ENCODE measurements around the gene MSH3.
"Not testable (repeated sequence)": the region's sequence is repeated elsewhere in the genome, so short reads cannot be mapped to it uniquely, and the experiment has no call there.

Gene MSH3

GRCh38 chr5:80720181-80720580 lies 65.7 kb downstream of the MSH3 start:
- no peak for DNase-seq (ENCODE audit: low read depth, low spot score)
- no peak overlapping the region for H3K4me3 ChIP-seq (ENCODE audit: low read length)
- no peak overlapping the region for H3K27ac ChIP-seq (ENCODE audit: low read length)
- no peaks in the 10 kb centered on the region for H3K9me3 ChIP-seq (ENCODE audit: control insufficient read depth, insufficient read depth, low read length)
- no peaks in the 10 kb centered on the region for H3K27me3 ChIP-seq (ENCODE audit: control insufficient read depth, insufficient read depth, low read length)
- no peaks in the 10 kb centered on the region for H3K36me3 ChIP-seq (ENCODE audit: control insufficient read depth, insufficient read depth, low read length)
- WGBS (ENCODE audit: insufficient coverage, insufficient read length): no CpG with 5 or more reads among the region's 2 CpGs
- no peaks in the 10 kb centered on the region for H3K4me1 ChIP-seq (ENCODE audit: control insufficient read depth, insufficient read depth, low read length)

- no peaks in the 10 kb centered on the region; the same call in 1 of the 2 replicates for H3K36me3 ChIP-seq (ENCODE audit: control insufficient read depth, insufficient read depth, low read length)
Observed at GRCh38 chr5:80722916-80723315, 68.5 kb downstream of the MSH3 start.

GRCh38 chr5:80725446-80725845 lies 71.0 kb downstream of the MSH3 start:
- Histone ChIP-seq H3K4me1 (ENCODE audit: control insufficient read depth, insufficient read depth, low read length) (no peaks in the 10 kb centered on the region), H3K27ac (ENCODE audit: low read length) (no peak overlapping the region), H3K9me3 (ENCODE audit: control insufficient read depth, insufficient read depth, low read length) (no peaks in the 10 kb centered on the region), H3K4me3 (ENCODE audit: low read length) (no peak overlapping the region), H3K36me3 (ENCODE audit: control insufficient read depth, insufficient read depth, low read length) (no peaks in the 10 kb centered on the region; the same call in 1 of the 2 replicates), H3K27me3 (ENCODE audit: control insufficient read depth, insufficient read depth, low read length) (no peaks in the 10 kb centered on the region)
- DNase-seq (ENCODE audit: low read depth, low spot score): no peak
- no CpG with 5 or more reads among the region's 6 CpGs for WGBS (ENCODE audit: insufficient coverage, insufficient read length)

More at GRCh38 chr5:80722916-80723315, 68.5 kb downstream of the MSH3 start:
- no peaks in the 10 kb centered on the region for H3K4me1 ChIP-seq (ENCODE audit: control insufficient read depth, insufficient read depth, low read length)
- H3K4me3 ChIP-seq (ENCODE audit: low read length): no peak overlapping the region
- no peak overlapping the region for H3K27ac ChIP-seq (ENCODE audit: low read length)
- no peaks in the 10 kb centered on the region for H3K9me3 ChIP-seq (ENCODE audit: control insufficient read depth, insufficient read depth, low read length)
- WGBS (ENCODE audit: insufficient coverage, insufficient read length): no CpG with 5 or more reads among the region's 7 CpGs
- no peak for DNase-seq (ENCODE audit: low read depth, low spot score)
- no peaks in the 10 kb centered on the region for H3K27me3 ChIP-seq (ENCODE audit: control insufficient read depth, insufficient read depth, low read length)

- Histone ChIP-seq H3K27ac (ENCODE audit: low read length) (no peak overlapping the region), H3K36me3 (ENCODE audit: control insufficient read depth, insufficient read depth, low read length) (no peaks in the 10 kb centered on the region), H3K27me3 (ENCODE audit: control insufficient read depth, insufficient read depth, low read length) (no peaks in the 10 kb centered on the region), H3K9me3 (ENCODE audit: control insufficient read depth, insufficient read depth, low read length) (no peaks in the 10 kb centered on the region), H3K4me3 (ENCODE audit: low read length) (no peak overlapping the region), H3K4me1 (ENCODE audit: control insufficient read depth, insufficient read depth, low read length) (no peaks in the 10 kb centered on the region)
- no CpG with 5 or more reads among the region's 4 CpGs for WGBS (ENCODE audit: insufficient coverage, insufficient read length)
- no peak for DNase-seq (ENCODE audit: low read depth, low spot score)
Observed at GRCh38 chr5:80736730-80737129, 82.3 kb downstream of the MSH3 start.

GRCh38 chr5:80738466-80738865 lies 84.0 kb downstream of the MSH3 start:
- DNase-seq (ENCODE audit: low read depth, low spot score): no peak
- no CpG with 5 or more reads among the region's 3 CpGs for WGBS (ENCODE audit: insufficient coverage, insufficient read length)
- H3K9me3 ChIP-seq (ENCODE audit: control insufficient read depth, insufficient read depth, low read length): no peaks in the 10 kb centered on the region
- H3K27ac ChIP-seq (ENCODE audit: low read length): no peak overlapping the region
- H3K4me1 ChIP-seq (ENCODE audit: control insufficient read depth, insufficient read depth, low read length): no peaks in the 10 kb centered on the region
- no peak overlapping the region for H3K4me3 ChIP-seq (ENCODE audit: low read length)
- H3K27me3 ChIP-seq (ENCODE audit: control insufficient read depth, insufficient read depth, low read length): no peaks in the 10 kb centered on the region
- H3K36me3 ChIP-seq (ENCODE audit: control insufficient read depth, insufficient read depth, low read length): no peaks in the 10 kb centered on the region; the same call in 1 of the 2 replicates

- Histone ChIP-seq H3K4me3 (ENCODE audit: low read length) (no peak overlapping the region), H3K27me3 (ENCODE audit: control insufficient read depth, insufficient read depth, low read length) (no peaks in the 10 kb centered on the region), H3K36me3 (ENCODE audit: control insufficient read depth, insufficient read depth, low read length) (no peaks in the 10 kb centered on the region; the same call in 1 of the 2 replicates), H3K27ac (ENCODE audit: low read length) (no peak overlapping the region), H3K9me3 (ENCODE audit: control insufficient read depth, insufficient read depth, low read length) (no peaks in the 10 kb centered on the region), H3K4me1 (ENCODE audit: control insufficient read depth, insufficient read depth, low read length) (no peaks in the 10 kb centered on the region)
- no peak for DNase-seq (ENCODE audit: low read depth, low spot score)
- WGBS (ENCODE audit: insufficient coverage, insufficient read length): no CpG with 5 or more reads among the region's 4 CpGs
Observed at GRCh38 chr5:80739057-80739456, 84.6 kb downstream of the MSH3 start.

GRCh38 chr5:80739496-80739895 lies 85.0 kb downstream of the MSH3 start:
- H3K4me1 ChIP-seq (ENCODE audit: control insufficient read depth, insufficient read depth, low read length): no peaks in the 10 kb centered on the region
- no peaks in the 10 kb centered on the region; the same call in 1 of the 2 replicates for H3K36me3 ChIP-seq (ENCODE audit: control insufficient read depth, insufficient read depth, low read length)
- no peaks in the 10 kb centered on the region for H3K27me3 ChIP-seq (ENCODE audit: control insufficient read depth, insufficient read depth, low read length)
- no peak overlapping the region for H3K4me3 ChIP-seq (ENCODE audit: low read length)
- no peaks in the 10 kb centered on the region for H3K9me3 ChIP-seq (ENCODE audit: control insufficient read depth, insufficient read depth, low read length)
- no CpG with 5 or more reads among the region's 4 CpGs for WGBS (ENCODE audit: insufficient coverage, insufficient read length)
- no peak overlapping the region for H3K27ac ChIP-seq (ENCODE audit: low read length)
- DNase-seq (ENCODE audit: low read depth, low spot score): no peak

GRCh38 chr5:80739898-80740297 lies 85.4 kb downstream of the MSH3 start:
- no CpG with 5 or more reads among the region's 2 CpGs for WGBS (ENCODE audit: insufficient coverage, insufficient read length)
- no peaks in the 10 kb centered on the region for H3K4me1 ChIP-seq (ENCODE audit: control insufficient read depth, insufficient read depth, low read length)

GRCh38 chr5:80740488-80740887 lies 86.0 kb downstream of the MSH3 start:
- not testable (repeated sequence) for H3K36me3 ChIP-seq (ENCODE audit: control insufficient read depth, insufficient read depth, low read length); H3K27ac ChIP-seq (ENCODE audit: low read length); H3K4me3 ChIP-seq (ENCODE audit: low read length); H3K4me1 ChIP-seq (ENCODE audit: control insufficient read depth, insufficient read depth, low read length); H3K27me3 ChIP-seq (ENCODE audit: control insufficient read depth, insufficient read depth, low read length); H3K9me3 ChIP-seq (ENCODE audit: control insufficient read depth, insufficient read depth, low read length); DNase-seq (ENCODE audit: low read depth, low spot score)
- WGBS (ENCODE audit: insufficient coverage, insufficient read length): no CpG with 5 or more reads among the region's 12 CpGs

More at GRCh38 chr5:80739898-80740297, 85.4 kb downstream of the MSH3 start:
- Histone ChIP-seq H3K4me3 (ENCODE audit: low read length) (no peak overlapping the region), H3K27me3 (ENCODE audit: control insufficient read depth, insufficient read depth, low read length) (no peaks in the 10 kb centered on the region), H3K27ac (ENCODE audit: low read length) (no peak overlapping the region), H3K36me3 (ENCODE audit: control insufficient read depth, insufficient read depth, low read length) (no peaks in the 10 kb centered on the region; the same call in 1 of the 2 replicates), H3K9me3 (ENCODE audit: control insufficient read depth, insufficient read depth, low read length) (no peaks in the 10 kb centered on the region)
- DNase-seq (ENCODE audit: low read depth, low spot score): no peak

GRCh38 chr5:80740999-80741398 lies 86.5 kb downstream of the MSH3 start:
- Histone ChIP-seq H3K4me1 (ENCODE audit: control insufficient read depth, insufficient read depth, low read length) (no peaks in the 10 kb centered on the region), H3K4me3 (ENCODE audit: low read length) (no peak overlapping the region), H3K36me3 (ENCODE audit: control insufficient read depth, insufficient read depth, low read length) (no peaks in the 10 kb centered on the region; the same call in 1 of the 2 replicates), H3K9me3 (ENCODE audit: control insufficient read depth, insufficient read depth, low read length) (no peaks in the 10 kb centered on the region), H3K27ac (ENCODE audit: low read length) (no peak overlapping the region), H3K27me3 (ENCODE audit: control insufficient read depth, insufficient read depth, low read length) (no peaks in the 10 kb centered on the region)
- no CpG with 5 or more reads among the region's 1 CpG for WGBS (ENCODE audit: insufficient coverage, insufficient read length)
- no peak for DNase-seq (ENCODE audit: low read depth, low spot score)

- no CpG with 5 or more reads among the region's 2 CpGs for WGBS (ENCODE audit: insufficient coverage, insufficient read length)
- Histone ChIP-seq H3K4me3 (ENCODE audit: low read length) (no peak overlapping the region), H3K4me1 (ENCODE audit: control insufficient read depth, insufficient read depth, low read length) (no peaks in the 10 kb centered on the region), H3K36me3 (ENCODE audit: control insufficient read depth, insufficient read depth, low read length) (no peaks in the 10 kb centered on the region; the same call in 1 of the 2 replicates), H3K27ac (ENCODE audit: low read length) (no peak overlapping the region), H3K9me3 (ENCODE audit: control insufficient read depth, insufficient read depth, low read length) (no peaks in the 10 kb centered on the region), H3K27me3 (ENCODE audit: control insufficient read depth, insufficient read depth, low read length) (no peaks in the 10 kb centered on the region)
- no peak for DNase-seq (ENCODE audit: low read depth, low spot score)
Observed at GRCh38 chr5:80744149-80744548, 89.7 kb downstream of the MSH3 start.

All from iPS DF 6.9 (cell line).